H9 (cell line): ENCODE measurements around the gene EXOG. TPM values are rescaled to one million over a fixed set of nuclear protein-coding genes. Genes with fewer than 3 reads are reported as not detected.

Experiments used
- DNase-seq: peaks from one replicate; pipeline ENCODE4 v3.0.0-alpha.2; 2017
- H2AFZ ChIP-seq: one replicate; pipeline ENCODE4 v1.6.1; 2013; ENCODE audit warnings: mild to moderate bottlenecking, low read length, control low read depth, moderate library complexity
- H2AK5ac ChIP-seq: 2 replicates; pipeline ENCODE4 v1.6.1; 2013; ENCODE audit warnings: low read length, control low read depth, mixed read lengths; ENCODE audit not compliant: insufficient read length
- H2BK120ac ChIP-seq: one replicate; pipeline ENCODE4 v1.6.1; 2013; ENCODE audit warnings: low read depth, mild to moderate bottlenecking, low read length, control low read depth, inconsistent platforms; ENCODE audit not compliant: poor library complexity, severe bottlenecking
- H2BK12ac ChIP-seq: 2 replicates; pipeline ENCODE4 v1.6.1; 2013; ENCODE audit warnings: low read length, control low read depth, mixed read lengths, low read depth; ENCODE audit not compliant: insufficient read length
- H2BK15ac ChIP-seq: 2 replicates; pipeline ENCODE4 v1.6.1; 2013; ENCODE audit warnings: low read depth, low read length, control low read depth
- H2BK20ac ChIP-seq: one replicate; pipeline ENCODE4 v1.6.1; 2013; ENCODE audit warnings: low read depth, mild to moderate bottlenecking, low read length, control low read depth, inconsistent platforms; ENCODE audit not compliant: poor library complexity, severe bottlenecking
- H2BK5ac ChIP-seq: 2 replicates; pipeline ENCODE4 v1.6.1; 2013; ENCODE audit warnings: low read length, control low read depth, mixed read lengths; ENCODE audit not compliant: insufficient read length
- H3K14ac ChIP-seq: 2 replicates; pipeline ENCODE4 v1.6.1; 2013; ENCODE audit warnings: low read length, control low read depth; ENCODE audit not compliant: insufficient read depth
- H3K18ac ChIP-seq: 2 replicates; pipeline ENCODE4 v1.6.1; 2013; ENCODE audit warnings: low read depth, mild to moderate bottlenecking, mixed read lengths, low read length, control low read depth; ENCODE audit not compliant: insufficient read length
- H3K23ac ChIP-seq: 2 replicates; pipeline ENCODE4 v1.6.1; 2013; ENCODE audit warnings: low read length, control low read depth, mixed read lengths, low read depth; ENCODE audit not compliant: insufficient read length
- H3K23me2 ChIP-seq: 2 replicates; pipeline ENCODE4 v1.6.1; 2013; ENCODE audit warnings: low read depth, mild to moderate bottlenecking, mixed read lengths, low read length, control low read depth; ENCODE audit not compliant: insufficient read length, poor library complexity, severe bottlenecking
- H3K27ac ChIP-seq: 2 replicates; pipeline ENCODE4 v1.5.1; 2013; ENCODE audit warnings: low read length, control low read depth, mixed read lengths, low read depth; ENCODE audit not compliant: insufficient read length
- H3K27me3 ChIP-seq: 2 replicates; pipeline ENCODE4 v1.6.1; 2013; ENCODE audit warnings: low read length, control low read depth, inconsistent platforms; ENCODE audit not compliant: insufficient read depth
- H3K4ac ChIP-seq: 2 replicates; pipeline ENCODE4 v1.6.1; 2013; ENCODE audit warnings: low read depth, mild to moderate bottlenecking, control low read depth, inconsistent platforms, low read length, moderate library complexity
- H3K4me1 ChIP-seq: 2 replicates; pipeline ENCODE4 v1.6.1; 2013; ENCODE audit warnings: low read length, control low read depth, inconsistent platforms; ENCODE audit not compliant: insufficient read depth
- H3K4me2 ChIP-seq: 2 replicates; pipeline ENCODE4 v1.6.1; 2013; ENCODE audit warnings: low read length, control low read depth, mixed read lengths; ENCODE audit not compliant: insufficient read length, insufficient read depth
- H3K56ac ChIP-seq: 2 replicates; pipeline ENCODE4 v1.6.1; 2013; ENCODE audit warnings: low read depth, mild to moderate bottlenecking, mixed read lengths, low read length, control low read depth; ENCODE audit not compliant: insufficient read length
- H3K79me1 ChIP-seq: 2 replicates; pipeline ENCODE4 v1.6.1; 2013; ENCODE audit warnings: low read depth, mild to moderate bottlenecking, moderate library complexity, low read length, control low read depth, inconsistent platforms; ENCODE audit not compliant: insufficient read depth, poor library complexity, severe bottlenecking
- H3K79me2 ChIP-seq: 2 replicates; pipeline ENCODE4 v1.6.1; 2013; ENCODE audit warnings: low read length, control low read depth, inconsistent platforms; ENCODE audit not compliant: insufficient read depth
- H3K9ac ChIP-seq: 2 replicates; pipeline ENCODE4 v1.6.1; 2013; ENCODE audit warnings: low read length, control low read depth, mixed read lengths; ENCODE audit not compliant: insufficient read length; ENCODE audit errors: extremely low read depth
- H3K9me3 ChIP-seq: one replicate; pipeline ENCODE4 v1.6.1; 2013; ENCODE audit warnings: low read depth, low read length, inconsistent platforms; ENCODE audit not compliant: control insufficient read depth
- H3T11ph ChIP-seq: one replicate; pipeline ENCODE4 v1.6.1; 2013; ENCODE audit warnings: mild to moderate bottlenecking, low read length, control low read depth, inconsistent platforms
- H4K20me1 ChIP-seq: one replicate; pipeline ENCODE4 v1.6.1; 2013; ENCODE audit not compliant: control insufficient read depth, insufficient read length, insufficient read depth
- H4K5ac ChIP-seq: 2 replicates; pipeline ENCODE4 v1.6.1; 2013; ENCODE audit warnings: low read depth, mild to moderate bottlenecking, mixed read lengths, low read length, control low read depth; ENCODE audit not compliant: insufficient read length
- H4K8ac ChIP-seq: replicated peaks from 2 replicates; pipeline ENCODE4 v1.6.1; 2013; ENCODE audit warnings: low read length, control low read depth, mixed read lengths, low read depth; ENCODE audit not compliant: insufficient read length
- H4K91ac ChIP-seq: 2 replicates; pipeline ENCODE4 v1.6.1; 2013; ENCODE audit warnings: low read depth, mild to moderate bottlenecking, moderate library complexity, mixed read lengths, low read length, control low read depth; ENCODE audit not compliant: insufficient read length
- H3K27ac Mint-ChIP-seq, 3 experiments: 2 replicates in 2 of 3; 3 replicates in 1 of 3; pipeline ENCODE4 v1.8.0; 2020 to 2021; ENCODE audit warnings: mixed read lengths in 3 of 3, mild to moderate bottlenecking in 1 of 3, moderate library complexity in 1 of 3
- H3K27me3 Mint-ChIP-seq: 2 replicates; pipeline ENCODE4 v1.8.0; 2021; ENCODE audit warnings: low read depth, mild to moderate bottlenecking, moderate library complexity, mixed read lengths
- H3K36me3 Mint-ChIP-seq, 3 experiments: 2 replicates in 2 of 3; 3 replicates in 1 of 3; pipeline ENCODE4 v1.8.0; 2020 to 2021; ENCODE audit warnings: low read depth in 3 of 3, mixed read lengths in 3 of 3; ENCODE audit not compliant: insufficient read depth in 1 of 3
- H3K4me1 Mint-ChIP-seq, 2 experiments: 2 replicates each; pipeline ENCODE4 v1.8.0; 2020; ENCODE audit warnings: mixed read lengths in 2 of 2
- H3K4me3 Mint-ChIP-seq, 2 experiments: 2 replicates in 1 of 2; 3 replicates in 1 of 2; pipeline ENCODE4 v1.8.0; 2020 to 2021; ENCODE audit warnings: mild to moderate bottlenecking in 2 of 2, mixed read lengths in 2 of 2, moderate library complexity in 1 of 2
- H3K9me3 Mint-ChIP-seq, 2 experiments: 2 replicates in 1 of 2; 3 replicates in 1 of 2; pipeline ENCODE4 v1.8.0; 2020; ENCODE audit warnings: mild to moderate bottlenecking in 2 of 2, mixed read lengths in 2 of 2, moderate library complexity in 1 of 2
- CTCF ChIP-seq: fragments of 200-600 bp; sonication (generic); conservative IDR thresholded peaks from 3 replicates; pipeline ENCODE4 v1.8.0; 2021; ENCODE audit warnings: antibody characterized with exemption, mild to moderate bottlenecking
- WGBS: extraction: QIAGEN DNeasy Blood & Tissue Kit; methylation state at CpG from one replicate; pipeline ENCODE4 v1.1.7; 2013; ENCODE audit warnings: missing lambda C conversion rate, low lambda C conversion rate, mixed read lengths; ENCODE audit not compliant: insufficient read length; ENCODE audit errors: extremely low coverage; 5-methylcytosine and 5-hydroxymethylcytosine counted together
- total RNA-seq: library from RNA; stranded (reverse); gene quantifications from 2 replicates; pipeline ENCODE4 v1.2.1, GENCODE V29; 2021

Gene EXOG
- total RNA-seq, 1 experiment from 2014 or later = 14.1 TPM

- no peak overlapping the region for H2BK120ac ChIP-seq
- no peaks in the 10 kb centered on the region for H3K23me2 ChIP-seq
- no peak overlapping the region for H3T11ph ChIP-seq
- no peak for DNase-seq
- H3K4ac ChIP-seq = no peak overlapping the region
- no peaks in the 10 kb centered on the region for H3K79me1 ChIP-seq
- H4K8ac ChIP-seq = no peak overlapping the region
- no peak for TF ChIP-seq CTCF
- H3K56ac ChIP-seq = no peak overlapping the region
- no peak overlapping the region for H2BK5ac ChIP-seq
- Mint-ChIP-seq H3K9me3 (peaks cover 3 to 6% of the 10 kb centered on the region in 2 experiments; a peak in 2 of 5 replicates), H3K4me1 (peaks cover 10 to 11% of the 10 kb centered on the region in 2 experiments), H3K27me3 (peaks cover 9% of the 10 kb centered on the region), H3K27ac (no peak overlapping the region), H3K36me3 (peaks cover 15 to 37% (median 26%) of the 10 kb centered on the region in 3 experiments), H3K4me3 (no peak overlapping the region)
- WGBS = no CpG with 5 or more reads among the region's 2 CpGs
- H3K18ac ChIP-seq = no peak overlapping the region
- no peaks in the 10 kb centered on the region for H3K27me3 ChIP-seq
- no peak overlapping the region for H3K27ac ChIP-seq
- H2AFZ ChIP-seq = no peak overlapping the region
- H3K23ac ChIP-seq = no peak overlapping the region
- H4K20me1 ChIP-seq = no peaks in the 10 kb centered on the region
- no peak overlapping the region for H3K9ac ChIP-seq
- no peak overlapping the region for H4K91ac ChIP-seq
- no peak overlapping the region for H3K14ac ChIP-seq
- no peak overlapping the region for H2AK5ac ChIP-seq
- no peak overlapping the region for H2BK12ac ChIP-seq
- no peak overlapping the region for H2BK15ac ChIP-seq
- H3K9me3 ChIP-seq = no peaks in the 10 kb centered on the region
- no peaks in the 10 kb centered on the region; the same call in 1 of the 2 replicates for H3K4me1 ChIP-seq
- H3K4me2 ChIP-seq = no peak overlapping the region
- no peaks in the 10 kb centered on the region for H3K79me2 ChIP-seq
- no peak overlapping the region for H4K5ac ChIP-seq
- no peak overlapping the region for H2BK20ac ChIP-seq
Observed at GRCh38 chr3:38553071-38553470, 56.9 kb downstream of the EXOG start.
